Ovary (tissue), 9 donors: ENCODE measurements around the gene MYBPH. TPM values are rescaled to one million over a fixed set of nuclear protein-coding genes. Genes with fewer than 3 reads are reported as not detected.

Experiments used
- DNase-seq, 5 donors: peaks; one replicate each; pipeline ENCODE4 v3.0.0-alpha.2; 2019 to 2020
- H3K27ac ChIP-seq, 2 donors: fragments of 200-600 bp; one replicate each; pipeline versions ENCODE4 v1.5.1 to v1.8.0; 2019 to 2022
- H3K27me3 ChIP-seq: fragments of 200-600 bp; one replicate; pipeline ENCODE4 v1.8.0; 2022
- H3K36me3 ChIP-seq: fragments of 200-600 bp; sonication (generic); one replicate; pipeline ENCODE4 v1.5.1; 2019
- H3K4me1 ChIP-seq: one replicate; pipeline ENCODE4 v1.8.1; 2013; ENCODE audit warnings: mild to moderate bottlenecking, moderate library complexity; ENCODE audit not compliant: insufficient read depth
- H3K4me3 ChIP-seq: fragments of 200-600 bp; sonication (generic); one replicate; pipeline ENCODE4 v1.5.1; 2017
- H3K9me3 ChIP-seq, 2 donors: fragments of 200-600 bp in 1 of 2; sonication (generic) in 1 of 2; one replicate each; pipeline versions ENCODE4 v1.5.1 to v1.8.1; 2013 to 2019; ENCODE audit warnings: mild to moderate bottlenecking in 1 of 2, moderate library complexity in 1 of 2
- CTCF ChIP-seq, 3 donors: fragments of 450-650 bp in 2 of 3; fragments of 200-600 bp in 1 of 3; IDR thresholded peaks; one replicate each; pipeline versions ENCODE4 v1.5.1 to v1.8.0; 2016 to 2022; ENCODE audit warnings: antibody characterized with exemption in 3 of 3, mild to moderate bottlenecking in 1 of 3
- EP300 ChIP-seq: sonication (generic); formaldehyde crosslinking; IDR thresholded peaks from one replicate; pipeline ENCODE4 v1.6.1; 2017; ENCODE audit warnings: antibody characterized with exemption
- POLR2A ChIP-seq: fragments of 450-650 bp; IDR thresholded peaks from one replicate; pipeline ENCODE4 v1.6.1; 2017; ENCODE audit warnings: antibody characterized with exemption, mild to moderate bottlenecking, moderate library complexity
- WGBS, 3 donors: extraction: QIAGEN DNeasy Blood & Tissue Kit in 1 of 3; methylation state at CpG; one replicate each; pipeline versions ENCODE4 v1.1.5 to v1.1.7; 2013 to 2017; 5-methylcytosine and 5-hydroxymethylcytosine counted together
- intact Hi-C, 4 donors: fragments of 100-400 bp; cut with DNase I; formaldehyde crosslinking; loops; one replicate each; pipeline versions ENCODE4 v1.11.0 to v1.15.1; 2022 to 2023
- polyA plus RNA-seq, 2 donors: library from polyadenylated mRNA; stranded (reverse); fragments of 200-250 nt in 1 of 2; fragments of 350-450 nt in 1 of 2; fragmentation: Illumina TruSeq in 1 of 2; extraction: RNeasy Lipid Tissue Mini Kit (QIAGEN cat#74804) in 1 of 2; gene quantifications; one replicate each; pipeline ENCODE4 v1.2.3, GENCODE V29; 2013 to 2014
- total RNA-seq, 7 donors: library from RNA; depleted of rRNA in 2 of 7; stranded (reverse); fragments of >200 nt in 2 of 7; fragmentation: NEBNext Ultra II Directional in 3 of 7; extraction: Animal tissue kit (Norgen Biotek cat#: 25700) in 3 of 7; gene quantifications; one replicate each; pipeline versions ENCODE4 v1.1.0 to v1.2.4, GENCODE V29; 2016 to 2023
- donor health status: DM: no; HTN: no; CAD: no; lungs with moderate emphysema.
- donor health status: DM: no; HTN: no; CAD: no.
- donor health status: Bipolar disorder and iron deficiency.
- donor health status: DM: yes; HTN: yes; CAD: no.
- donor health status: DM: no; HTN: no; CAD: no.
- donor health status: DM: yes; HTN: yes; CAD: no.

MYBPH gene
- total and polyA plus RNA-seq, 9 donors = 0.04 to 0.27 (median 0.17) TPM; not detected in 5

DNA sequence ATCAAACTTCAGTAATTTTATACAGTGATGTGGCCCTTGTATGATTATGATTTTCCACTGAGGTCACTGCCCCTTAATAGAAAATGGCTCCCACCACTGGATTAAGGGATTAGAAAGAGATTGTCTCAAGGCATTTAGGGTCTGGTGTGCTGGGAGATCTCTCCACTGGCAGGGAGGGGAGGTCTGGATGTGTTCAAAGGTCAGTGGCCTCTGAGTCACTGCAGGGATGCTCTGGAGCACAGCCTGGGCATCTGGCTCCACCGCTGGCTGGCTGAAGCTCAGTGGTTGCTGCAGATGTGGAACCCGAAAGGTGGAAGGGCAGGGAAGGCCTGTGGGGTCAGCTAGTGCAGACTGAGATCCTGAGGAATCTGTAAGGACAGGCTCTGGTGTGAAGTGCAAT lies 29.1 kb upstream of the MYBPH start:
- 72 to 87% (median 82%) methylated on average over 2 of the region's 2 CpGs for WGBS, 3 donors
- Histone ChIP-seq H3K9me3 (no peaks in the 10 kb centered on the region), H3K27me3 (no peaks in the 10 kb centered on the region), H3K4me1 (no peaks in the 10 kb centered on the region), H3K27ac (no peak overlapping the region), H3K36me3 (no peaks in the 10 kb centered on the region), H3K4me3 (no peak overlapping the region)
- intact Hi-C loops = no loop called here
- DNase-seq = no peak
- TF ChIP-seq POLR2A = no peak
- no peak for TF ChIP-seq EP300
- no peak for TF ChIP-seq CTCF (IDR thresholded peaks at IDR 0.05)

- H3K36me3 ChIP-seq = no peaks in the 10 kb centered on the region
- H3K4me3 ChIP-seq = no peak overlapping the region
- no peaks in the 10 kb centered on the region for H3K27me3 ChIP-seq
- WGBS, 3 donors = 76 to 80% (median 79%) methylated on average over 15 of the region's 15 CpGs
- TF ChIP-seq POLR2A (no peak), CTCF (IDR thresholded peaks at IDR 0.05) (no peak), EP300 (no peak)
- no peak overlapping the region for H3K27ac ChIP-seq
- H3K4me1 ChIP-seq = no peaks in the 10 kb centered on the region
- no peaks in the 10 kb centered on the region for H3K9me3 ChIP-seq
- DNase-seq = no peak
- intact Hi-C loops = no loop called here
These were observed 27.0 kb upstream of the MYBPH start for GRCh38 chr1:203202431-203203245.

GRCh38 chr1:203201516-203202205 lies 26.0 kb upstream of the MYBPH start:
- intact Hi-C loops = no loop called here
- no peak for TF ChIP-seq EP300
- TF ChIP-seq CTCF (IDR thresholded peaks at IDR 0.05) = no peak
- no peak for TF ChIP-seq POLR2A
- no peaks in the 10 kb centered on the region for H3K4me1 ChIP-seq
- H3K9me3 ChIP-seq = no peaks in the 10 kb centered on the region
- no peaks in the 10 kb centered on the region for H3K27me3 ChIP-seq
- no peak for DNase-seq
- no peak overlapping the region for H3K27ac ChIP-seq
- WGBS, 3 donors = 77 to 92% (median 78%) methylated on average over 10 of the region's 10 CpGs
- H3K4me3 ChIP-seq = no peak overlapping the region
- no peaks in the 10 kb centered on the region for H3K36me3 ChIP-seq

DNA sequence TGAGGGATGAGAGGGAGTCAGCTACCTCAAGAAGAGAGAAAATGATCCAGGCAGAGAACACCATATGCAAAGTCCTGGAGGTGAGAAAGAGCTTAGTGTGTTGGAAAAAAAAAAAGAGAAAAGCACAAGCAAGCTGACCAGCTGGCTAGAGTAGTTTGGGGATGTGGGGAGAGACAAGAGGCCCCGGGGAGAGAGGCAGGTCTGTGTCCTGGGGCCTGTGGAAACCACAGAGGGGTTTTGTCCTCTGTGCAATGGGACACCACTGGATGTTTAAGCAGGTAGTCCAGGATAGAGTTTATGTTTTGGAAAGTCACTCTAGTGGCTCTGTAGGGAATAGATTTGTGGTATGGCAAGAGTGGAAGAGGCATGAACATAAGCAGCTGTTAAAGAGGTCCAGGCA lies 25.3 kb upstream of the MYBPH start:
- 48 to 73% (median 64%) methylated on average over 1 of the region's 1 CpG for WGBS, 3 donors
- Histone ChIP-seq H3K4me1 (no peaks in the 10 kb centered on the region), H3K36me3 (no peaks in the 10 kb centered on the region), H3K27me3 (no peaks in the 10 kb centered on the region), H3K4me3 (no peak overlapping the region), H3K27ac (no peak overlapping the region), H3K9me3 (no peaks in the 10 kb centered on the region)
- intact Hi-C loops = no loop called here
- no peak for DNase-seq
- no peak for TF ChIP-seq CTCF (IDR thresholded peaks at IDR 0.05)
- no peak for TF ChIP-seq POLR2A
- no peak for TF ChIP-seq EP300
